Astrocyte of the cerebellum (primary cell): ENCODE measurements around the gene FILIP1L.
A peak's percentile ranks its signal among the peaks of the same experiment; 100 is the strongest.

Experiments used
- DNase-seq: peaks from one replicate; pipeline ENCODE4 v3.0.0-alpha.2; 2011; ENCODE audit warnings: low read depth
- H3K4me3 ChIP-seq: 2 replicates; pipeline ENCODE4 v1.5.1; 2011; ENCODE audit warnings: mild to moderate bottlenecking, low read depth, low read length, moderate library complexity
- CTCF ChIP-seq: IDR thresholded peaks from 2 replicates; pipeline ENCODE4 v1.5.1; 2012; ENCODE audit warnings: low read length, low read depth, moderate library complexity, mild to moderate bottlenecking; ENCODE audit errors: missing control alignments
- in situ Hi-C: cut with HindIII; loops from 2 replicates; pipeline ENCODE4 v1.10.0; 2017; ENCODE audit warnings: low sequenced_read_pairs

Gene FILIP1L

GRCh38 chr3:99795573-99795972 is 318.7 kb downstream of the FILIP1L start:
- in situ Hi-C loops = no loop called here
- no peak for TF ChIP-seq CTCF
- no peak overlapping the region for H3K4me3 ChIP-seq
- no peak for DNase-seq

GRCh38 chr3:99794485-99794884 is 319.8 kb downstream of the FILIP1L start:
- no peak for DNase-seq
- in situ Hi-C loops = no loop called here
- TF ChIP-seq CTCF = no peak
- no peak overlapping the region for H3K4me3 ChIP-seq

- DNase-seq = peak; percentile 53
- TF ChIP-seq CTCF = peak; percentile 81
- no peak overlapping the region for H3K4me3 ChIP-seq
- in situ Hi-C loops = no loop called here
Measured at GRCh38 chr3:99789011-99789721, 325.1 kb downstream of the FILIP1L start.
